T-cell (primary cell): ENCODE results near the gene CCNK. TPM values are rescaled to one million over a fixed set of nuclear protein-coding genes. Genes with fewer than 3 reads are reported as not detected.

Experiments
- ATAC-seq, 4 experiments: fragments of 200-7000 bp in 3 of 4; fragments of 150-1000 bp in 1 of 4; cut with Tn5 transposase; replicated peaks in 1 of 4; 1 replicate in 3 of 4; 2 replicates in 1 of 4; pipeline ENCODE4 v1.10.0; 2021; ENCODE audit warnings: moderate library complexity in 3 of 4, mild to moderate bottlenecking in 2 of 4, moderate number of reproducible peaks in 1 of 4
- CTCF ChIA-PET, 2 donors: fragments of 300-600 bp; sonication (Branson Sonifier 250); formaldehyde crosslinking; loops; one replicate each; lab custom pipeline; 2022; ENCODE audit warnings: antibody characterized with exemption in 2 of 2; lab: Charles Lee
- POLR2A ChIA-PET, 2 donors: fragments of 300-600 bp; sonication (Branson Sonifier 250); formaldehyde crosslinking; loops; one replicate each; lab custom pipeline; 2022; ENCODE audit warnings: antibody characterized with exemption in 2 of 2; lab: Charles Lee
- DNase-seq, 35 experiments: peaks; one replicate each; pipeline versions ENCODE4 v3.0.0 to v3.0.0-alpha.2; 2013 to 2023
- H3K27ac ChIP-seq: one replicate; pipeline ENCODE4 v1.5.1; 2013; ENCODE audit warnings: low read length
- H3K27me3 ChIP-seq, 2 experiments: replicated peaks in 1 of 2; 1 replicate in 1 of 2; 2 replicates in 1 of 2; pipeline versions ENCODE4 v1.6.1 to v1.7.0; 2013; ENCODE audit warnings: low read length in 1 of 2, mixed read lengths in 1 of 2; ENCODE audit not compliant: control insufficient read depth in 2 of 2, insufficient read depth in 2 of 2; ENCODE audit errors: extremely low read depth in 1 of 2
- H3K36me3 ChIP-seq, 2 donors: 1 replicate in 1 of 2; 2 replicates in 1 of 2; pipeline versions ENCODE4 v1.6.1 to v1.7.0; 2013; ENCODE audit warnings: low read length in 1 of 2; ENCODE audit not compliant: control insufficient read depth in 2 of 2, insufficient read depth in 1 of 2; ENCODE audit errors: extremely low read depth in 1 of 2
- H3K4me1 ChIP-seq, 2 experiments: 1 replicate in 1 of 2; 2 replicates in 1 of 2; pipeline versions ENCODE4 v1.6.1 to v1.7.0; 2013; ENCODE audit warnings: low read length in 2 of 2, mixed read lengths in 1 of 2; ENCODE audit not compliant: insufficient read depth in 2 of 2, control insufficient read depth in 1 of 2; ENCODE audit errors: extremely low read depth in 1 of 2
- H3K4me3 ChIP-seq, 2 donors: 1 replicate in 1 of 2; 2 replicates in 1 of 2; pipeline versions ENCODE4 v1.5.1 to v1.7.0; 2013; ENCODE audit warnings: mild to moderate bottlenecking in 2 of 2, low read length in 1 of 2, moderate library complexity in 1 of 2; ENCODE audit not compliant: control insufficient read depth in 1 of 2; ENCODE audit errors: extremely low read depth in 1 of 2
- H3K9me3 ChIP-seq: 2 replicates; pipeline ENCODE4 v1.7.0; 2013
- H3K27ac Mint-ChIP-seq, 2 donors: one replicate each; pipeline ENCODE4 v1.8.0; 2020 to 2021; ENCODE audit warnings: mild to moderate bottlenecking in 2 of 2, mixed read lengths in 2 of 2
- H3K27me3 Mint-ChIP-seq, 2 donors: one replicate each; pipeline ENCODE4 v1.8.0; 2021 to 2022; ENCODE audit warnings: mixed read lengths in 2 of 2
- H3K36me3 Mint-ChIP-seq: one replicate; pipeline ENCODE4 v1.8.0; 2021; ENCODE audit warnings: mixed read lengths
- H3K4me1 Mint-ChIP-seq, 3 donors: one replicate each; pipeline ENCODE4 v1.8.0; 2020 to 2022; ENCODE audit warnings: mixed read lengths in 3 of 3, mild to moderate bottlenecking in 1 of 3
- H3K4me3 Mint-ChIP-seq, 3 donors: one replicate each; pipeline ENCODE4 v1.8.0; 2020 to 2022; ENCODE audit warnings: mild to moderate bottlenecking in 3 of 3, mixed read lengths in 3 of 3, moderate library complexity in 3 of 3
- H3K9me3 Mint-ChIP-seq, 3 donors: one replicate each; pipeline ENCODE4 v1.8.0; 2020 to 2022; ENCODE audit warnings: mixed read lengths in 3 of 3
- WGBS: methylation state at CpG from one replicate; pipeline ENCODE4 v1.1.5; 2013; ENCODE audit warnings: missing lambda C conversion rate; ENCODE audit not compliant: insufficient coverage; 5-methylcytosine and 5-hydroxymethylcytosine counted together
- total RNA-seq, 35 experiments: library from RNA in 6 of 35; stranded (reverse) in 6 of 35; fragments of 120-200 nt in 1 of 35; gene quantifications; one replicate each; pipeline versions ENCODE4 v1.2.1 to v1.2.4 and lab custom pipeline; 2013 to 2026

Gene CCNK
- 100 to 1,000 TPM in 2 of 5 donors, 10 to 100 TPM in 3; 61.8 to 138 (median 74.6) TPM for total RNA-seq
- 71.2 TPM for total RNA-seq (2013)
- 14.0 to 97.1 (median 31.4) reads per million in 29 experiments for total RNA-seq (lab: John Stamatoyannopoulos, UW)

- Mint-ChIP-seq H3K27me3 (no peaks in the 10 kb centered on the region), H3K36me3 (no peaks in the 10 kb centered on the region), H3K9me3 (no peaks in the 10 kb centered on the region), H3K27ac (peak within 1 kb of the TSS; percentile 95 to 98), H3K4me3 (peak within 1 kb of the TSS; percentile 90 to 98 (median 96)), H3K4me1 (peaks cover 65 to 67% (median 65%) of the 10 kb centered on the region in 3 donors)
- Histone ChIP-seq H3K4me3 (peak within 1 kb of the TSS; percentile 96 to 99), H3K27ac (peak within 1 kb of the TSS; percentile 87), H3K36me3 (no peaks in the 10 kb centered on the region), H3K4me1 (peaks cover 20 to 23% of the 10 kb centered on the region in 2 experiments), H3K27me3 (no peaks in the 10 kb centered on the region), H3K9me3 (no peaks in the 10 kb centered on the region)
- whole genome bisulfite sequencing, result under 1% methylated on average over 71 of the region's 82 CpGs
- ChIA-PET POLR2A (interaction anchor here (0.5 to 1.7 kb wide), 10 partner anchors 9 to 1344 kb away, joined by 3 to 24 read pairs (median 5); partner anchors contain the start of genes CCDC85C (in 1 of the 2) and CYP46A1 (in 1 of the 2)), CTCF (interaction anchor here in 1 of 2 donors (0.6 to 1.3 kb wide), 4 partner anchors 123 to 203 kb away, joined by 3 to 11 read pairs (median 4); partner anchors contain the start of genes CCDC85C and CYP46A1)
- DNase-seq, result peak; percentile 99 to 100 (median 100)
- ATAC-seq, result peak; percentile 86 to 89 (median 86)
Observed at GRCh38 chr14:99480917-99481744, at the start of gene CCNK. Gene CCNK, plus strand, starts transcription at chr14:99481409. Its CDS starts 11,269 bp downstream, at chr14:99492678.

GRCh38 chr14:99431986-99432385, 49.2 kb upstream of the CCNK start:
- no peaks in the 10 kb centered on the region for H3K27me3 Mint-ChIP-seq
- ChIA-PET POLR2A (no interaction called here), CTCF (interaction anchor here in 1 of 2 donors (1.1 kb wide), 1 partner anchor 16 kb away, joined by 3 read pairs; no protein-coding TSS in a partner anchor)
- H3K4me1 Mint-ChIP-seq, result peaks cover 20 to 35% (median 22%) of the 10 kb centered on the region in 3 donors
- H3K27ac ChIP-seq, result no peak overlapping the region
- H3K27me3 ChIP-seq, result no peaks in the 10 kb centered on the region
- H3K36me3 Mint-ChIP-seq, result peaks cover 62% of the 10 kb centered on the region
- no peak overlapping the region for H3K4me3 Mint-ChIP-seq
- DNase-seq (no peak), ATAC-seq (no peak)
- peaks cover 2 to 48% of the 10 kb centered on the region in 2 donors for H3K36me3 ChIP-seq
- H3K9me3 Mint-ChIP-seq, result peaks cover 0 to 7% (median 5%) of the 10 kb centered on the region in 3 donors
- WGBS, result no CpG with 5 or more reads among the region's 3 CpGs
- peaks cover 7 to 17% of the 10 kb centered on the region in 2 experiments for H3K4me1 ChIP-seq
- no peak overlapping the region for H3K27ac Mint-ChIP-seq
- H3K9me3 ChIP-seq, result no peaks in the 10 kb centered on the region
- H3K4me3 ChIP-seq, result no peak overlapping the region

GRCh38 chr14:99432485-99432884, 48.7 kb upstream of the CCNK start:
- no peak for DNase-seq
- no peaks in the 10 kb centered on the region for H3K27me3 ChIP-seq
- H3K27ac ChIP-seq, result no peak overlapping the region
- Mint-ChIP-seq H3K36me3 (peaks cover 61% of the 10 kb centered on the region), H3K27me3 (no peaks in the 10 kb centered on the region), H3K27ac (no peak overlapping the region), H3K4me1 (peaks cover 25 to 40% (median 27%) of the 10 kb centered on the region in 3 donors), H3K9me3 (peaks cover 0 to 7% (median 5%) of the 10 kb centered on the region in 3 donors), H3K4me3 (no peak overlapping the region)
- ChIA-PET POLR2A (no interaction called here), CTCF (interaction anchor here in 1 of 2 donors (1.1 kb wide), 1 partner anchor 16 kb away, joined by 3 read pairs; no protein-coding TSS in a partner anchor)
- 100% methylated on average over 1 of the region's 1 CpG for WGBS
- H3K36me3 ChIP-seq, result peaks cover 2 to 45% of the 10 kb centered on the region in 2 donors
- H3K4me3 ChIP-seq, result no peak overlapping the region
- no peak for ATAC-seq
- H3K4me1 ChIP-seq, result peaks cover 12 to 22% of the 10 kb centered on the region in 2 experiments
- H3K9me3 ChIP-seq, result no peaks in the 10 kb centered on the region

GRCh38 chr14:99435327-99435726, 45.9 kb upstream of the CCNK start:
- CTCF ChIA-PET, result interaction anchor here in 1 of 2 donors (0.6 to 1.2 kb wide), 3 partner anchors 15 to 116 kb away, joined by 3 to 4 read pairs (median 3); no protein-coding TSS in a partner anchor
- Histone ChIP-seq H3K4me1 (peaks cover 12 to 26% of the 10 kb centered on the region in 2 experiments), H3K27ac (peak overlapping the region; percentile 23), H3K27me3 (no peaks in the 10 kb centered on the region), H3K36me3 (peaks cover 0 to 32% of the 10 kb centered on the region in 2 donors), H3K9me3 (no peaks in the 10 kb centered on the region), H3K4me3 (no peak overlapping the region)
- Mint-ChIP-seq H3K9me3 (no peaks in the 10 kb centered on the region), H3K4me3 (no peak overlapping the region), H3K4me1 (peaks cover 40 to 56% (median 42%) of the 10 kb centered on the region in 3 donors), H3K36me3 (peaks cover 49% of the 10 kb centered on the region), H3K27ac (no peak overlapping the region), H3K27me3 (no peaks in the 10 kb centered on the region)
- 88% methylated on average over 4 of the region's 4 CpGs for WGBS
- POLR2A ChIA-PET, result no interaction called here
- ATAC-seq (no peak), DNase-seq (no peak)

GRCh38 chr14:99436247-99437180, 44.7 kb upstream of the CCNK start:
- H3K27me3 ChIP-seq, result no peaks in the 10 kb centered on the region
- ChIA-PET POLR2A (no interaction called here), CTCF (no interaction called here)
- no peaks in the 10 kb centered on the region for H3K27me3 Mint-ChIP-seq
- H3K4me1 Mint-ChIP-seq, result peaks cover 35 to 52% (median 39%) of the 10 kb centered on the region in 3 donors
- WGBS, result 78% methylated on average over 6 of the region's 14 CpGs
- H3K4me1 ChIP-seq, result peaks cover 12 to 26% of the 10 kb centered on the region in 2 experiments
- no peak overlapping the region for H3K4me3 ChIP-seq
- peaks cover 46% of the 10 kb centered on the region for H3K36me3 Mint-ChIP-seq
- H3K9me3 Mint-ChIP-seq, result no peaks in the 10 kb centered on the region
- H3K27ac Mint-ChIP-seq, result peak overlapping the region; percentile 80 to 84
- ATAC-seq (peak; percentile 48 to 74 (median 62)), DNase-seq (peak in 2 of 35 experiments; percentile 6 to 24)
- H3K36me3 ChIP-seq, result peaks cover 0 to 27% of the 10 kb centered on the region in 2 donors
- no peaks in the 10 kb centered on the region for H3K9me3 ChIP-seq
- peak overlapping the region in 2 of 3 donors; percentile 3 to 55 for H3K4me3 Mint-ChIP-seq
- H3K27ac ChIP-seq, result peak overlapping the region; percentile 66
